ENCODE measurements around the gene NME1.
"Not testable (repeated sequence)": the region's sequence is repeated elsewhere in the genome, so short reads cannot be mapped to it uniquely, and the experiment has no call there.

The NME1 gene

GRCh38 chr17:51153210-51154072 is at the start of gene NME1:
Gene NME1 (plus strand): TSS chr17:51153559. CDS start chr17:51155655, 2,096 bp downstream.
- peak; percentile 99 for DNase-seq

GRCh38 chr17:51107778-51108177 is 45.6 kb upstream of the NME1 start:
- no peak for DNase-seq

- DNase-seq = not testable (repeated sequence)
Measured at GRCh38 chr17:51112303-51113222, 40.8 kb upstream of the NME1 start.

DNA sequence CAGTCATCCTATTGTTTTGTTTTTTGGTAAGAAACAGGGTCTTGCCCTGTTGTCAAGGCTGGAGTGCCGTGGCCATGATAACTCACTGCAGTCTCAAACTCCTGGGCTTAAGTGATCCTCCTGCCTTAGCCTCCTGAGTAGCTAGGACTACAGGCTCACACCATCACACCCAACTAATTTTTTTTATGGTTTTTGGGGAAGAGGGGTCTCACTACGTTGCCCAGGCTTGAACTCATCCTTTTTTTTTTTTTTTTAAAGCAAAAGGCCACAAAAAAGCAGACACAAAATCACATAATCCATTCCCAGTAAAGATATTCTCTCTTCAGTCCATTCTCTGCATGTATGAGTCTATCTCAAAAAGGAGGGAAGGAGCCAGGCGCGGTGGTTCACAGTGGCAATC is 38.2 kb upstream of the NME1 start:
- DNase-seq = no peak

DNA sequence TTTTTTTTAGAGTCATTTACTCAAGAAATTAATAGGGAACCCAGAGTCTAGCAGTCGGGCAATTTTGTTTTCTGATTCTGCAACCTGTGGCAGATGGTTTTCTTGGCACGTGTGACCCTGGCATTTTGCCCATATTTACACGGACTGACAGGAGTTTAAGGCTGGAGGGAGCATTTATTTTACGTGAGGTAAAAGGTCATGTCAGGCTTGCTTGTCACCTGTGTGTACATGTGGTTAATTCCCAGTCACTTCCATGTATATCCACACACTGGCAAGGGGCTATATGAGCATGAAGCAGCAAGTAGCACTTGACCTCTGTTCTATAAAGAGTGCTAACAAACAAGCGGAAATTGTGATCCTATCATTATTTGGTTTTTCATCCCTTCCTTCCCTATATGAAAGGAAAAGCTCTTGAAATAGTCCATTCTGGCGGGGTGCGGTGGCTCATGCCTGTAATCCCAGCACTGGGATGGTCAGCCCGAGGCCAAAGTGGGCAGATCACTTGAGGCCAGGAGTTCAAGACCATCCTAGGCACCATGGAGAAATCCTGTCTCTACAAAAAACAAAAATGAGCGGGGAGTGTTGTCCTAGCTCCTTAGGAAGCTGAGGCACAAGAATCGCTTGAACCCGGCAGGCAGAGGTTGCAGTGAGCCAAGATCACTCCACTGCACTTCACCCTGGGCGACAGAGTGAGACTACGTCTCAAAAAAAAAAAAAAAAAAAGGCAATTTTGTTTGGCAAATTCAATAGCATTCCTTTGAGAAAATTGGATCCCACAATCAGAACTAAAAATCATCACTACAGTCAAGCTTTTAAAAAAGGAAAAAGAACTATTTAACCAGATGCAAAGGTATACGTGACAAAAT is 34.8 kb upstream of the NME1 start:
- DNase-seq = peak; percentile 86

DNA sequence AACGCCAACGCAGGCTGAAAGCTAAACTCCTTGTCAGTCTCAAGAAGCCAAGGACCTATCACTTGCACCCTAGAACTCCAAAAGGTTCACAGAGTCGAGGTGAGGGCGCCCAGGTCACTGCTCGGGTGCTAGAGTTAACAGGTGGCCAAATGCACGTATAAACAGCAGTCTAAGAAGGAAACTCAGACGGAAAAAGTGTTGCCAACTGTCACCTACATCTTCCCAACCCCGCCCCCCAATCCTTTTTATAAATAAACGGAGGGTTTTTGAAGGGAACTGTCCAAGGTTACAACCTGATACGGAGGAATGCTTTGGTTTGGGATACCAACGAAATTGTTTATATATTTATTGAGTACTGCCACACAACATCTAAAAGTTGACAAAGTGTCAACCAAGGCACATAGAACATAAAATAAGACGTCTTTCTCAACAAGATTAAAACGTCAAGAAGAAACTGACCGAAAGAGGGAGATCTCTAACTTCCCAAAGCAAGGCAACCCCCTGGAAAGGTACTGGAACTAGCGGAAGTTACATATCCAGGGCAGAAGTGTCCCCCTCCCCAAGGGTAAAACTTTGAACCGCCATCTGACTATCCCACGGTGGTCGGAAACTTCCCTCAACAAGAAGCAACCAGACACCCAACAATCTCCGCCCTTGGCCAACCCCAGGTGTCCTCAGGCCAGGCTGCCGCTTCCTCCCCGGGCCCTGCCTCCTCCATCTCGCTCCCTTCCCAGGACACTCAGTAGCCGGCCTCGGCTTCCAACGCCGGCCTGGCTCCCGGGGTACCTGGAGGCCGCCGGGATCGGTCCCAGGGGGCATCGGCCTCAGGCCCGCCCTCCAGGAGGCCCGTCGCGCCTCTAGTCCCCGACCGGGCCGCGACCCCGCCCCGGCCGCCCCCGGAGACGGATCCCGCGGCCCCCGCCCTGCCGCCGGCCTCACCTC is 33.7 kb upstream of the NME1 start:
- DNase-seq = no peak

DNA sequence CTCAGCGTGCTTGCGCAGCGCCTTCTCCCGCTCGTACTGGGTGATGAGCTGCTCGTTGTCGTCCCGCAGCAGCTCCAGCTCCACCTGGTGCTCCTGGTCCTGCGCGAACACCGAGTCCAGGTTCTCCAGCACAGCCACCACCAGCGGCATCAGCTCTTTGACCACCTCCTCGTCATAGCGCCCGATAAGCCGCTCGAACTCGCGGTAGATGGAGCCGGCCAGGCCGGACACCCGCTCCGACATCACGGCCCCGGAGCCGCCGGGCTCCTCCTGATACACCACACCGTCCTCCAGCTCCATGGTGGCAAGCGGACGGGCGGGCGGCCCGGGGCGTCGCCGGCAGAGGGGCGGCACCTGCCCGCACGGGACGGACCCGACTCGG is 33.0 kb upstream of the NME1 start:
- DNase-seq = peak; percentile 53

DNA sequence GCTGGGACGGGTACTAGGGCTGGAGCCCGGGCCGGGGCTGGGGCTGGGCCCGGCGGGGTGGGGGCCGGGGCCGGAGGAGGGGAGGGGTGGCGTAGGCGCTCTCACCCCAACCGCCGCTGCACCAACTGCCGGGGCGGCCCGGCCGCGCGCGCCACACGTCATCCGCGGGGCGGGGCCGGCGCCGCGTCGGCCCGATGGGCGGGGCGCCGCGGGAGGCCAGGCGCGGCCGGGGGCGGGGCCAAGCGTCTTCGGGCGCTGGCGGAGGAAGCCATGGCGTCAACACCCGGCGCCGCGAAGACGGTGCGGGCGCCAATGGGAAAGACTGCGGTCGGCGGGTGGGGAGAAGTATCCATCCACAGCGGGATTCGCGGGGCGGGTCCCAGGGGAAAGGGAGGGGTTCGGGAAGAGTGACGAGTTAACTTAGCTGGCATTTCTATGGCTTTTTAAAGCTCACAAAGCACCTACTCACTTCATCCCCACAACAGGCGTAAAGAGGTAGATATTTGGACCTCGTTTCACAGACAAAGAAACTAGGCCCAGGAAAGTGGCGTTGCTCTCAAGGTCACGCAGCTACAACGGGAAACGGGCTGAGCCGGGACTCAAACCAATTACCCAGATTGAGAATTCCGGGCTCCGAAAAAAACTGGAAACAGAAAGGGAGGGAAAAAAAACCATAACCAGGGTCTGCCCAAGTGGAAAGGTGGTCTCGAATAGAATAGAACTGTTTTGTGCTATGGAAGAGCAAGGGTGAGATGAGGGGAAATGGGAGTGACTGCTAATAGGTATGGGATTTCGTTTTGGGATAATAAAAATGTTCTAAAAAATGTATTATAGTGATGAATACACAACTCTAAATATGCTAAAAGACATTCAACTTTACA is 32.4 kb upstream of the NME1 start, which contains the start of gene SPAG9:
TSS of gene SPAG9 (minus strand) at position 130 of the 881 bp plus-strand sequence. CDS start 212 bp downstream, outside the sequence.
- peak; percentile 91 for DNase-seq

GRCh38 chr17:51121620-51122472 is 31.5 kb upstream of the NME1 start:
- no peak for DNase-seq

- DNase-seq = not testable (repeated sequence)
Measured at GRCh38 chr17:51122473-51123115, 30.8 kb upstream of the NME1 start.

- no peak for DNase-seq
Measured at GRCh38 chr17:51124640-51125503, 28.5 kb upstream of the NME1 start.

GRCh38 chr17:51128076-51128475 is 25.3 kb upstream of the NME1 start:
- no peak for DNase-seq

DNA sequence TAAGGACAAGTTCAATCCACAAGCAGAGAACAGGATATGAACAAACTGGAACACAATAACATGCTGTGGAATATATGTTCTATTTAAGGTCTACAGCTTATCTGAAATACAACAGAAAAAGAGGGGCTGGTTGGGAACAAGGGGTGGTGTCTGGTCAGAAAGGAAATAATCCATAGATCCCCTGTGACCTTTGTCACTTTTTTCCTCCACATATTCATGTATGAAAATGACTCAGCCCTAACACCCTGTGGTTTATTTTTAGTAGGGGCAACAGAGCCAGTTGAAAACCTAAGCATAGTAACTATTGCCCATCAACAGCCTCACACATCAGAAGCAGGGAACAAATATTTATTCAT is 20.4 kb upstream of the NME1 start:
- no peak for DNase-seq

- DNase-seq = no peak
Measured at GRCh38 chr17:51133365-51133764, 20.0 kb upstream of the NME1 start.

DNA sequence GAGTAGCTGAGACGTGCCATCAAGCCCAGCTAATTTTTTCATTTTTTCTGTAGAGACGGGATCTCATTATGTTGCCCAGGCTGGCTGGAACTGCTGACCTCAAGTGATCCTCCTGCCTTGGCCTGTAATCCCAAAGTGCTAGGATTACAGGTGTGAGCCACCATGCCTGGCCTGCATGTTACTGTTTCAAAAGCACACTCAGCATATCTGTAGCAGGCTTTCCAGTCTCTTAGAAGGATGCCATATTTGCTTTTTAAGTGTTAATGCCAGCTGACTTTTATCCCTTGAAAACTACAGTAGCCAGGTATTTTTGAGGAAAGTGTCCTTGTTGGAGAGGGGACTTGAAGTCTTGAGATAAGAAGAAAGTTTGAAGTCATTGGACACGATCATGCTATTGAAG is 17.4 kb upstream of the NME1 start:
- no peak for DNase-seq

GRCh38 chr17:51142597-51142996 is 10.8 kb upstream of the NME1 start:
- DNase-seq = no peak

DNA sequence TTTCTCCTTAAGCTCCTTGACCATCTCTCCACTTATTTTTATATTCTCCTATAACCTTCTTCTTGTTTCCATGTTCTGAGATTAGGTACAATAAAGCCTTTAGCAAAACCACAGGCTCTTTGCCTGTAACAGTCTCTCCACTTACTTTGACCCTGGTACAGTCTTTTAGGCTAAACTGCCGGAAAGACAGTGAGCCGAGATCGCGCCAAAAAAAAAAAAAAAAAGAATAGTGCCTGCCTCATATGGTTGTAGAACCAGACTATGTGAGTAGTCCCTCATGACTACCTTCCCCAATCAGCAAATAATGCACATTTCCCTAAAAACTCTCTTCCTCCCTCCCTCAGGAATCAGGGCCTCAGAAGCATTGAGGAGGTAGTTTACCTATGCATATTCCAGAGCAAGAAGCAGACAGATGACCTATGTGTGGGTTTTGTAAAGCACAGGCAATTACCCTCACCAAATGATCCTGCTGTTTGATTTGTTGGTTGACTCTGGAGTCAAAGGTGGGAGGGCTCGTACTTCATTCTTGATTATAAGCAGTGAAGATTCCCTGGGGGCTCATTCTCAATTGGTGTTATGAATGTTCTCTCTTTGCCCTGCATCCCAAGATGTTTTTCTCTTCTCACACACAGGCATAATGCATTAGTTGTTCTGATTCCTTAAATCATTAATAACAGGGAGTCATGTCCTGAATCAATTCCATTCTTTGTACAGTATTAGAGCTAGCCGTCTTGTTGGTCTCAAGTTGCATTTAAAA is 8.9 kb upstream of the NME1 start:
- no peak for DNase-seq

Data from NCI-H1694 treated with DMSO at 0.1 percent for 48 hours (cell line).